Measurements from ENCODE around the gene INTS4.

DNA sequence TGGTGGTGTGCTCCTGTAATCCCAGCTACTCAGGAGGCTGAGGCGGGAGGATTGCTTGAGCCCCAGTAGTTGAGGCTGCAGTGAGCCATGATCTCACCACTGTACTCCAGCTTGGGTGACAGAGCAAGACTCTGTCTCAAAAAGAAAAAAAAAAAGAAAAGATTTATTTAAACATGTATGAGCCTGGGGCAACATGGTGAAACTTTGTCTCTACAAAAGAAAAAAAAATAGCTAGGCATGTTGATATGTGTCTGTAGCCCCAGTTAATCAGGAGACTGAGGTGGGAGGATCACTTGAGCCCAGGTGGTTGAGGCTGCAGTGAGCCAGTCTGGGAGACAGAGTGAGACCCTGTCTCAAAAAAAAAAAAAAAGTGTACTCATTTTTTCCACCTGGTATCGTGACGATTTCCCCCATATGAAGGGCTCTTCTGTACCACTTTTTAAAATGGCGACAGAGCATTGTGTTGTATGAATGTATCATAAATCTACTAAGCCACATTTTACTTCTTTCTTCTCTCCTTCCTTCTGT is 45.0 kb upstream of the INTS4 start:
- TF ChIP-seq, protein P1, sequence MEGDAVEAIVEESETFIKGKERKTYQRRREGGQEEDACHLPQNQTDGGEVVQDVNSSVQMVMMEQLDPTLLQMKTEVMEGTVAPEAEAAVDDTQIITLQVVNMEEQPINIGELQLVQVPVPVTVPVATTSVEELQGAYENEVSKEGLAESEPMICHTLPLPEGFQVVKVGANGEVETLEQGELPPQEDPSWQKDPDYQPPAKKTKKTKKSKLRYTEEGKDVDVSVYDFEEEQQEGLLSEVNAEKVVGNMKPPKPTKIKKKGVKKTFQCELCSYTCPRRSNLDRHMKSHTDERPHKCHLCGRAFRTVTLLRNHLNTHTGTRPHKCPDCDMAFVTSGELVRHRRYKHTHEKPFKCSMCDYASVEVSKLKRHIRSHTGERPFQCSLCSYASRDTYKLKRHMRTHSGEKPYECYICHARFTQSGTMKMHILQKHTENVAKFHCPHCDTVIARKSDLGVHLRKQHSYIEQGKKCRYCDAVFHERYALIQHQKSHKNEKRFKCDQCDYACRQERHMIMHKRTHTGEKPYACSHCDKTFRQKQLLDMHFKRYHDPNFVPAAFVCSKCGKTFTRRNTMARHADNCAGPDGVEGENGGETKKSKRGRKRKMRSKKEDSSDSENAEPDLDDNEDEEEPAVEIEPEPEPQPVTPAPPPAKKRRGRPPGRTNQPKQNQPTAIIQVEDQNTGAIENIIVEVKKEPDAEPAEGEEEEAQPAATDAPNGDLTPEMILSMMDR (conservative IDR thresholded peaks at IDR 0.05; ENCODE audit: low read length), result no peak
- no peak for TF ChIP-seq EZH2phosphoT487 (IDR thresholded peaks at IDR 0.05; ENCODE audit: borderline replicate concordance)

Measured in Loucy (cell line).